Neutrophil (primary cell): ENCODE data around the gene TRIM66.

ENCODE experiments used
- H3K27ac ChIP-seq: fragments of 200-600 bp; sonication (generic); 2 replicates; pipeline ENCODE4 v1.5.1; 2016; ENCODE audit warnings: mild to moderate bottlenecking, moderate library complexity
- H3K27me3 ChIP-seq: fragments of 200-600 bp; sonication (generic); 2 replicates; pipeline ENCODE4 v1.6.0; 2016; ENCODE audit warnings: mild to moderate bottlenecking
- H3K36me3 ChIP-seq: fragments of 200-600 bp; sonication (generic); 2 replicates; pipeline ENCODE4 v1.5.1; 2017
- H3K4me1 ChIP-seq, 2 experiments: fragments of 200-600 bp in 1 of 2; sonication (generic) in 1 of 2; 1 replicate in 1 of 2; 2 replicates in 1 of 2; pipeline versions ENCODE4 v1.5.1 to v1.6.1; 2013 to 2016; ENCODE audit warnings: low read depth in 1 of 2, low read length in 1 of 2, mild to moderate bottlenecking in 1 of 2, moderate library complexity in 1 of 2; ENCODE audit not compliant: control insufficient read depth in 1 of 2, insufficient read depth in 1 of 2
- H3K4me3 ChIP-seq, 2 experiments: fragments of 200-600 bp in 1 of 2; sonication (generic) in 1 of 2; 1 replicate in 1 of 2; 2 replicates in 1 of 2; pipeline ENCODE4 v1.5.1; 2013 to 2016; ENCODE audit warnings: low read depth in 1 of 2, low read length in 1 of 2, mild to moderate bottlenecking in 1 of 2, moderate library complexity in 1 of 2
- H3K9me3 ChIP-seq: fragments of 200-600 bp; sonication (generic); 2 replicates; pipeline ENCODE4 v1.5.1; 2016
- TF ChIP-seq, protein P1 (sequence below): fragments of 200-600 bp; sonication (generic); IDR thresholded peaks from 2 replicates; pipeline ENCODE4 v1.5.1; 2016; ENCODE audit warnings: antibody characterized with exemption

Gene TRIM66

DNA sequence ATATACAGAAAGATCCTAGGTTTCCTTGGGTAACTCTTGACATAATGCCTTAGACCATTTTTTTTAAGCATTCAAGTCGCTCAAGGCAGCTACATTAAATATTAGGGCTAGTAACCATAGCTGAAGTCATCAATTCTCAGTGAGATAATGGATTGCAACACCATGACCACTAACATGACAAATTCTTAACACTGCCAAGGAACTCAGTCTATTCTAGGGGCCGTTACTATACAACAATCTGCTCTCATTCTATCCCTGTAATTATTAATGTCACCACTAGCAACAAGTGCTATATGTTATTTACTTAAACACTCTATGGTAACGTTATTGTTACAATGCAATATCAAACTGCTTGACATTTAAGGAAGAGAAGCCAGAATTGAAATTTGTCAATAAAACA is 85.3 kb downstream of the TRIM66 start:
- Histone ChIP-seq H3K4me1 (peaks cover 9 to 10% of the 10 kb centered on the region in 2 experiments), H3K36me3 (no peaks in the 10 kb centered on the region), H3K27me3 (peaks cover 48% of the 10 kb centered on the region), H3K9me3 (no peaks in the 10 kb centered on the region), H3K27ac (no peak overlapping the region), H3K4me3 (no peak overlapping the region)
- TF ChIP-seq, protein P1, sequence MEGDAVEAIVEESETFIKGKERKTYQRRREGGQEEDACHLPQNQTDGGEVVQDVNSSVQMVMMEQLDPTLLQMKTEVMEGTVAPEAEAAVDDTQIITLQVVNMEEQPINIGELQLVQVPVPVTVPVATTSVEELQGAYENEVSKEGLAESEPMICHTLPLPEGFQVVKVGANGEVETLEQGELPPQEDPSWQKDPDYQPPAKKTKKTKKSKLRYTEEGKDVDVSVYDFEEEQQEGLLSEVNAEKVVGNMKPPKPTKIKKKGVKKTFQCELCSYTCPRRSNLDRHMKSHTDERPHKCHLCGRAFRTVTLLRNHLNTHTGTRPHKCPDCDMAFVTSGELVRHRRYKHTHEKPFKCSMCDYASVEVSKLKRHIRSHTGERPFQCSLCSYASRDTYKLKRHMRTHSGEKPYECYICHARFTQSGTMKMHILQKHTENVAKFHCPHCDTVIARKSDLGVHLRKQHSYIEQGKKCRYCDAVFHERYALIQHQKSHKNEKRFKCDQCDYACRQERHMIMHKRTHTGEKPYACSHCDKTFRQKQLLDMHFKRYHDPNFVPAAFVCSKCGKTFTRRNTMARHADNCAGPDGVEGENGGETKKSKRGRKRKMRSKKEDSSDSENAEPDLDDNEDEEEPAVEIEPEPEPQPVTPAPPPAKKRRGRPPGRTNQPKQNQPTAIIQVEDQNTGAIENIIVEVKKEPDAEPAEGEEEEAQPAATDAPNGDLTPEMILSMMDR: no peak

DNA sequence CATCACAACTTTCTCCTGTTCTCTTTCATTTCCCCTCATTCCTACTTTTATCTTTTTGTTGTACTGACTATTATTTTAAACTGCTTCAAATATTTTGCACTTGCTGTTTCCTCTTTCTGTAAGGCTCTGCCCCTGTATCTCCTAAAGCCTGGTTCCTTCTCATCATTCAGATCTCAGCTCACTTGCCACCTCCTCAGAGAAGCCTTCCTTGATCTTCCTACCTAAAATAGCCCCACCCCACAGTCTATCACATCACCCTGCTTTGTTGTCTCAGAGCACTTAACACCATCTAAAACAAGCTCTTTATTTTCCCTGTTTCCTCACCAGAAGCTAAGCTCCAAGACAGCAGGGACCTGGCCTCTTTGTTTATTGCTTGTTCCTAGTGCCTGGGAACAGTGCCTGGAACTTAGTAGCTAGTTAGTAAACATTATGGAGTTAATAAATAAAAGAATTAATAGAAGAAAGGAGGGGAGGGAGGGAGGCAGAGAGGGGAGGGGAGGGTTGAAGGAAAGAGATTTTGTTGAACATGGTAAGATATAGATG is 85.9 kb downstream of the TRIM66 start:
- no peak overlapping the region for H3K4me3 ChIP-seq
- TF ChIP-seq, protein P1: no peak
- no peaks in the 10 kb centered on the region for H3K36me3 ChIP-seq
- no peak overlapping the region for H3K27ac ChIP-seq
- no peaks in the 10 kb centered on the region for H3K9me3 ChIP-seq
- H3K27me3 ChIP-seq: peaks cover 53% of the 10 kb centered on the region
- H3K4me1 ChIP-seq: peaks cover 9 to 10% of the 10 kb centered on the region in 2 experiments

DNA sequence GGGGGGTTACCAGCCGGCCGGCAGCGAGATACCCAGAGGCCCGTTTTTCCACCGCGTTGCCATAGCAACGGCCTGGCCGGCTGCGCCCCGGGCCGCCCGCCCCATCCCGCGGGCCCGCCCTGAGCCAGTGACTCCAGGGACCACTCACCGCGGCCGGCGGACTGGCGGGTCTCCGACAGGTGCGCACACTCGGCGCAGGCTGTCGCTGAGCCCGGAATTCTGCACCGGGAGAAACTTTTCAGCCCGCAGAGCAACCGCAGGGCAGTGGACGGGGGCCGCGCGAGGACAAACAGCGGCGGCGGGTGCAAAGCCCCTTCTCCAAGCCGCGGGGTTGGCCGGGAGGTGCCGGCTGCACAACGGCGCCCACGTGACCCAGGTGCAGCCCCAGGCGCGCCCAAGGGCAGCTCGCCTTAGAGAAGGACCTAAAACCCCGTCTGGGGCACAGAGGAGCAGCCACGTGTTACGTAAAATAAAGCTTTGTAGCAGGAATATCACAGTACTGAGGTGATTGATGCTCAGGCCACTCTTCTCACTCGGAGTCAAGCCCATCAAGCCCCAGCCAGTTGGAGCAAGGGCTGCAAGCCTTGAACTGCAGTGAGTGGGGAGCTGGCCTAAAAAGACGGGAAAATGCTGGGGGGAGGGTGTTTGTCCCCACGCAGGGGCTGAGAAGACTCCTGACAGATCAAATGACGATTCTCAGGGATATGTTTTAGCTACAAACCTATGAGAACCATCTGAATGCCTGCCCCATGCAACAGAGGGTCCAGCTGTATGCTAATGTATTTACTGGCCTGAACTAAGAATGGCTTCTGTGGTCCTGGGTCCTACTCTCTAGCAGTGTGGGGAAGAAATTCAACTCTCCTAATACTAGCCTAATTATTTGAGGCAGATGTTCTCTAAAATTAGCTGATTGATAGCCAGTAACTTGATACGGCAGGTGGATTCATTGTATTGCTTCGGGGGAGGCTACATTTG is 88.2 kb downstream of the TRIM66 start, which contains the start of gene STK33:
TSS of gene STK33 (minus strand) at position 294 of the 975 bp plus-strand sequence. CDS start 119,323 bp downstream, outside the sequence.
- H3K27ac ChIP-seq: no peak within 1 kb of the TSS
- H3K4me3 ChIP-seq: peak within 1 kb of the TSS; percentile 27 to 50
- no peaks in the 10 kb centered on the region for H3K36me3 ChIP-seq
- peaks cover 60% of the 10 kb centered on the region for H3K27me3 ChIP-seq
- H3K4me1 ChIP-seq: peaks cover 9 to 10% of the 10 kb centered on the region in 2 experiments
- H3K9me3 ChIP-seq: no peaks in the 10 kb centered on the region
- TF ChIP-seq, protein P1: no peak

DNA sequence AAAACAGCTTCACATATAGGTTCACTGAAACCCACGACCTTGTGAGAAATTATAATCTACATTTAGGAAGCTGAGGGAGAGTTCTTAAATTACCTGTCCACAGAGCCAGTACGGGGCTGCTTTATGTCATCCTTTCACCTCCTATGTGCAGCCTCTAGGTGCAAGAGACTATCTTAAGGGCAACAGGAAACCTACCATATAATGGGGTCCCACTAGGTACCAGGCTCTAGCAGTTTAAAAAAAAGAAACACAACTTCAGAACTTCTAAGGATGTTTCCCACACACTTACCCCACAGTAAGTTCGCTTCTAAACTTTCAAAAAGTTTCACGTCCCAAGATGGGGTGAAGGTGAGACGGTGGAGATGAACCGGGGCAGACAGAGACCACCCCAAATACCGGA is 89.0 kb downstream of the TRIM66 start:
- TF ChIP-seq, protein P1: no peak
- Histone ChIP-seq H3K9me3 (no peaks in the 10 kb centered on the region), H3K4me1 (peaks cover 9 to 10% of the 10 kb centered on the region in 2 experiments), H3K27me3 (peaks cover 60% of the 10 kb centered on the region), H3K4me3 (no peak overlapping the region), H3K27ac (no peak overlapping the region), H3K36me3 (no peaks in the 10 kb centered on the region)

DNA sequence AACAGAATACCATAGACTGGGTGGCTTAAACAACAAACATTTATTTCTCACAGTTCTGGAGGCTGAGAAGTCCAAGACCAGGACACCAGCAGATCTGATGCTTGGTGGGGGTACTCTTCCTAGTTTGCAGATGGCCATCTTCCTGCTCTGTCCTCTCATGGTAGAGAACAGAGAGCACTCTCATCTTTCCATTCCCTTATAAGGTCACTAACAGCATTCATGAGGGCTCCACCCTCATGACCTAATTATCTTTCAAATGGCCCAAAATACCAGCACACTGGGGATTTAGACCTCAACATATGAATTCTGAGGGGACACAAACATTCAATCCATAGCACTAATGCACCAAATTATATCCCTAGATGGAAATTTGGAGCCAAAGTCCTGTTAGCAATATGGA is 94.5 kb downstream of the TRIM66 start:
- TF ChIP-seq, protein P1: no peak
- H3K36me3 ChIP-seq: no peaks in the 10 kb centered on the region
- no peak overlapping the region for H3K27ac ChIP-seq
- peaks cover 20% of the 10 kb centered on the region for H3K27me3 ChIP-seq
- no peaks in the 10 kb centered on the region for H3K9me3 ChIP-seq
- no peak overlapping the region for H3K4me3 ChIP-seq
- no peaks in the 10 kb centered on the region for H3K4me1 ChIP-seq
